ENCODE results near the gene C2orf66.

Gene C2orf66

DNA sequence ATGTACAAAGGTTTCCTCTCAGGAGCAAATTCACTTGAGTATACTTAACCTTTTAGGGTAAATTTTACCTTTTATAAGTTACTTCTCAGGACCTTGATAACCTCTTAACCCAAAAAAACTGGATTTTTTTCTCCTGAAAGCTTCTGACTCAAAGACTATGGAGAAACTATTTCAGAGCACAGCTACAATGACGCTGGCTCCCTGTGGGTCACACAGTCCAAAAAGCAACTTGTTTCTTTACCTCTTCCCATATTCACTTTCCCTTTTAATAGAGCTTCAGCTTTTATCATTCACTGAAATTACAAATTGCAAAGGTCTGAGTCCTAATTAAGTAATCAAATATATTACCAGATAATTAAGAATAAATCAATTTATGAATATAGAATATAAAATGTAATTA lies 42.1 kb downstream of the C2orf66 start:
- H3K4me3 ChIP-seq (ENCODE audit: low read depth, low read length), result no peak overlapping the region

DNA sequence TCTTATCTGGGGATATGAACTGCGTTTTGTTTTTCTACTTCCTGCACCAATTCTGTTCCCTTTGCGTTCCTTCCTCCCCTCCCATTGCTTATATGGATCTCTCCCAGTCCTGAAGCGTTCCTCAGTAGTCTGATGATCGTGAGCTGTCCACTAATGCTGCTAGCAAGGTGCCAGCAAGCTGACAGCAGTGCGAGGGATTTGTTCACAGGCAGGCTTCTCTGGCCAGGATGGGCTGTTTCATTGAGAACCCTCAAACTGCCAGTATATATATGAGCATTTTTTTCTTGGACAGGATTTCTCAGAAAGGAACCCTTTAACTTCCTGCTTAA lies 49.8 kb downstream of the C2orf66 start:
- H3K4me3 ChIP-seq (ENCODE audit: low read depth, low read length), result no peak overlapping the region

DNA sequence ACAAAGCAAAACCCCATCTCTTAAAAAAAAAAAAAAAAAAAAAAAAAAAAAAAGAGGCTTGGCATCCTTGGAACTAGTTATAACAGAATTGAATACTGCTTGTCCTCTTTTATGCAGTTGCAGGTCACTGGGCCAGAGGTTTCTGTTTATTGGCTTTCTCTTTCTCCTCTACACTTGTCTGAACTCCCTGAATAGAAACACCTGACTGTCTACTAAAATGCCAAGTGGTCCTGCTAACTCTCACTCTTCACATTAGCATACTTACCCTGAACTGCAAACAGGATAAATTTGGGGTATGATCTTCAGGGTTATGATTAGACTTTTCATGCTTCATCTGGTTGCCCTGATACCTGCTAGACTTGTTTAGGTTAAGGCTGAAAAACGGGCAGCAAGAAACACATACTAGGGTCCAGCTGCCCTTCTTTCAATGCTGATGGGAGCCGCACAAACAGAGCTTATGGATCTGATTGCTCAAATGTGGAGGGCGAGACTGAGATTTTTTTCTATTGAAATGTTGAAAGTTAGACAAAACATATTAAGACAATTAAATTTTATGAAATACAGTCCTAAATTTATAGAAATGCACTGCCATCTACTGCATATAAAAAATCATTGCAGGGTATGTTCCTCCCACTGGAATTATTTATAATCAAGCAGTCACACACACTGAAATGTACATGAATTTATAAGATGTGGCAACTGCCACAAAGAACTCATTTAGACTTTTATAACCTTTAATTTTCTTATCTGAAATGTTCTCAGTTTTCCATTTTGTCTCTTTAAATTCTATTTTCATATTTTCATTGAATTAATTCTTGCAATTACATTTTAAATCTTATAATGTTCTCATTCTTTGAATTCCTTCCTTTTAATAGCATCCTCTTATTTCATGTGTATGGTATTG lies 50.4 kb downstream of the C2orf66 start:
- no peak overlapping the region for H3K4me3 ChIP-seq (ENCODE audit: low read depth, low read length)

Measured in iPS-11a (cell line).